ENCODE results near the gene AEBP2. TPM values are rescaled to one million over a fixed set of nuclear protein-coding genes. Genes with fewer than 3 reads are reported as not detected.

The AEBP2 gene
- total and polyA plus RNA-seq, 2 of the 8 experiments (the other 6 are each of a cell fraction or from before 2014, with no cell fraction given) = 13.6 to 61.4 TPM

DNA sequence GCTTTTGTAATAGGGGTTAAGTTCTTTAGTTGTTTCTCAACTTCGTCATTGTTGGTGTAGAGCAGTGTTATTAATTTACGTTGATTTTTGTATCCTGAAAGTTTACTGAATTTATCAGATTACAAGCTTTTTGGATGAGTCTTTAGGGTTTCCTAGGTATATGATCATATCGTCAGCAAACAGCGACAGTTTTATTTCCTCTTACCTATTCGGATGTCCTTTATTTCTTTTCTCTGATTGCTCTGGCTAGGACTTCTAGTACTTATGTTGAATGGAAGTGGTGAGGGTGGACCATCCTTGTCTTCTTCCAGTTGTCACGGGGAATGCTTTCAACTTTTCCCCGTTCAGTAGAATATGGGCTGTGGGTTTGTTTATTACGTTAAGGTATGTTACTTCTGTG is 37.8 kb downstream of the AEBP2 start:
- Histone ChIP-seq H2BK120ac (replicated peaks; ENCODE audit: low read depth, low read length) (no peak overlapping the region), H2BK15ac (ENCODE audit: low read length) (no peak overlapping the region), H3K4ac (replicated peaks; ENCODE audit: insufficient read length, low read depth, low read length) (no peak overlapping the region), H3K23ac (ENCODE audit: insufficient read length) (no peak overlapping the region), H3K9me3 (ENCODE audit: insufficient read depth in 2 of 2, low read depth in 1 of 2, low read length in 1 of 2) (no peaks in the 10 kb centered on the region), H3K27me3 (replicated peaks in 1 of 4; ENCODE audit: control insufficient read depth in 3 of 4, extremely low read depth in 1 of 4, insufficient read depth in 3 of 4, low read length in 3 of 4) (no peaks in the 10 kb centered on the region), H3K79me2 (ENCODE audit: control insufficient read depth in 1 of 2, insufficient read depth in 2 of 2, low read length in 2 of 2) (peaks cover 10 to 100% of the 10 kb centered on the region in 2 experiments), H3K4me1 (replicated peaks in 1 of 4; ENCODE audit: control insufficient read depth in 3 of 4, insufficient read depth in 4 of 4, low read length in 3 of 4) (peaks cover 0 to 4% (median under 1%) of the 10 kb centered on the region in 4 experiments; a peak in 3 of 7 replicates), H4K8ac (ENCODE audit: extremely low read depth, insufficient read depth, low read length) (no peak overlapping the region), H4K91ac (replicated peaks; ENCODE audit: insufficient read length, low read length) (no peak overlapping the region), H3K9ac (replicated peaks in 1 of 4; ENCODE audit: extremely low read depth in 1 of 4, low read depth in 3 of 4, low read length in 3 of 4) (no peak overlapping the region), H3K23me2 (ENCODE audit: low read depth, low read length) (no peaks in the 10 kb centered on the region), H2AK5ac (ENCODE audit: low read depth, low read length) (no peak overlapping the region), H3K36me3 (ENCODE audit: control insufficient read depth in 2 of 4, insufficient read depth in 4 of 4, low read length in 3 of 4) (peaks cover 0 to 37% (median 8%) of the 10 kb centered on the region in 4 experiments; a peak in 6 of 8 replicates), H4K20me1 (replicated peaks in 1 of 2; ENCODE audit: control insufficient read depth in 1 of 2, insufficient read depth in 2 of 2, low read length in 2 of 2) (peaks cover 6% of the 10 kb centered on the region in 2 experiments), H3K56ac (replicated peaks; ENCODE audit: insufficient read length, low read depth, low read length) (no peak overlapping the region), H2BK20ac (ENCODE audit: low read length) (no peak overlapping the region), H2BK12ac (ENCODE audit: low read depth, low read length) (no peak overlapping the region), H2AFZ (ENCODE audit: low read length) (no peak overlapping the region), H4K5ac (ENCODE audit: insufficient read length, low read depth, low read length) (no peak overlapping the region), H3K27ac (ENCODE audit: low read depth, low read length) (no peak overlapping the region), H2BK5ac (ENCODE audit: low read depth, low read length) (no peak overlapping the region), H3K4me2 (ENCODE audit: insufficient read depth in 1 of 2, low read depth in 2 of 2, low read length in 2 of 2) (no peak overlapping the region), H3K14ac (ENCODE audit: insufficient read length) (no peak overlapping the region), H3K79me1 (ENCODE audit: low read depth, low read length) (no peaks in the 10 kb centered on the region; the same call in 1 of the 2 replicates), H3K18ac (ENCODE audit: extremely low read depth, low read length) (no peak overlapping the region), H3K4me3 (ENCODE audit: extremely low read depth in 1 of 4, insufficient read depth in 2 of 4, low read depth in 3 of 4, low read length in 4 of 4) (no peak overlapping the region)
- DNase-seq (ENCODE audit: low read depth in 1 of 2, low spot score in 2 of 2) (no peak), FAIRE-seq (no peak)
- ChIA-PET CTCF (ENCODE audit: partially characterized antibody) (no interaction called here), POLR2A (ENCODE audit: partially characterized antibody) (interaction anchor here (1.4 kb wide), 1 partner anchor 11 kb away, joined by 4 read pairs; no protein-coding TSS in a partner anchor)
- WGBS, 2 experiments (ENCODE audit: extremely low coverage in 1 of 2, insufficient coverage in 1 of 2, insufficient read length in 1 of 2, insufficient replicate concordance in 2 of 2, low coverage in 1 of 2, low lambda C conversion rate in 2 of 2, missing lambda C conversion rate in 1 of 2) = 95% methylated on average over 8 of the region's 8 CpGs; no CpG with 5 or more reads in 1 of the 2 experiments
- no peak for TF ChIP-seq HDAC6 (IDR thresholded peaks at IDR 0.05; ENCODE audit: low read depth, low read length)
- no peak for TF ChIP-seq PHF8 (conservative IDR thresholded peaks at IDR 0.05; ENCODE audit: low read depth, low read length)
- no peak for TF ChIP-seq JUN (IDR thresholded peaks at IDR 0.05; ENCODE audit: low read depth, low read length)
- TF ChIP-seq, protein P1, sequence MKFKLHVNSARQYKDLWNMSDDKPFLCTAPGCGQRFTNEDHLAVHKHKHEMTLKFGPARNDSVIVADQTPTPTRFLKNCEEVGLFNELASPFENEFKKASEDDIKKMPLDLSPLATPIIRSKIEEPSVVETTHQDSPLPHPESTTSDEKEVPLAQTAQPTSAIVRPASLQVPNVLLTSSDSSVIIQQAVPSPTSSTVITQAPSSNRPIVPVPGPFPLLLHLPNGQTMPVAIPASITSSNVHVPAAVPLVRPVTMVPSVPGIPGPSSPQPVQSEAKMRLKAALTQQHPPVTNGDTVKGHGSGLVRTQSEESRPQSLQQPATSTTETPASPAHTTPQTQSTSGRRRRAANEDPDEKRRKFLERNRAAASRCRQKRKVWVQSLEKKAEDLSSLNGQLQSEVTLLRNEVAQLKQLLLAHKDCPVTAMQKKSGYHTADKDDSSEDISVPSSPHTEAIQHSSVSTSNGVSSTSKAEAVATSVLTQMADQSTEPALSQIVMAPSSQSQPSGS (IDR thresholded peaks at IDR 0.05; ENCODE audit: low read length) = no peak
- no peak for TF ChIP-seq SIN3A (conservative IDR thresholded peaks at IDR 0.05 in 1 of 2, IDR thresholded peaks at IDR 0.05 in 1 of 2; ENCODE audit: low read depth in 1 of 2, low read length in 2 of 2)
- no peak for TF ChIP-seq CBX5 (IDR thresholded peaks at IDR 0.05; ENCODE audit: low read depth, low read length)
- no peak for TF ChIP-seq YY1 (IDR thresholded peaks at IDR 0.05; ENCODE audit: low read depth, low read length)
- TF ChIP-seq, protein P2, sequence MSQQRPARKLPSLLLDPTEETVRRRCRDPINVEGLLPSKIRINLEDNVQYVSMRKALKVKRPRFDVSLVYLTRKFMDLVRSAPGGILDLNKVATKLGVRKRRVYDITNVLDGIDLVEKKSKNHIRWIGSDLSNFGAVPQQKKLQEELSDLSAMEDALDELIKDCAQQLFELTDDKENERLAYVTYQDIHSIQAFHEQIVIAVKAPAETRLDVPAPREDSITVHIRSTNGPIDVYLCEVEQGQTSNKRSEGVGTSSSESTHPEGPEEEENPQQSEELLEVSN (IDR thresholded peaks at IDR 0.05) = no peak
- TF ChIP-seq MAFK (IDR thresholded peaks at IDR 0.05; ENCODE audit: low read depth, low read length) = no peak
- no peak for TF ChIP-seq CTBP2 (IDR thresholded peaks at IDR 0.05; ENCODE audit: borderline replicate concordance, insufficient read depth, insufficient read length, low read length)
- TF ChIP-seq NRF1 (IDR thresholded peaks at IDR 0.05; ENCODE audit: low read depth, low read length) = no peak
- TF ChIP-seq SP2 (IDR thresholded peaks at IDR 0.05; ENCODE audit: low read length) = no peak

Data from H1 (cell line).